ENCODE measurements around the gene HM13. TPM values are rescaled to one million over a fixed set of nuclear protein-coding genes. Genes with fewer than 3 reads are reported as not detected.

HM13 gene
- total and polyA plus RNA-seq, 9 of the 15 experiments (the other 6 are each of a cell fraction or from before 2014, with no cell fraction given), result 7.7 to 136 (median 74.5) TPM

DNA sequence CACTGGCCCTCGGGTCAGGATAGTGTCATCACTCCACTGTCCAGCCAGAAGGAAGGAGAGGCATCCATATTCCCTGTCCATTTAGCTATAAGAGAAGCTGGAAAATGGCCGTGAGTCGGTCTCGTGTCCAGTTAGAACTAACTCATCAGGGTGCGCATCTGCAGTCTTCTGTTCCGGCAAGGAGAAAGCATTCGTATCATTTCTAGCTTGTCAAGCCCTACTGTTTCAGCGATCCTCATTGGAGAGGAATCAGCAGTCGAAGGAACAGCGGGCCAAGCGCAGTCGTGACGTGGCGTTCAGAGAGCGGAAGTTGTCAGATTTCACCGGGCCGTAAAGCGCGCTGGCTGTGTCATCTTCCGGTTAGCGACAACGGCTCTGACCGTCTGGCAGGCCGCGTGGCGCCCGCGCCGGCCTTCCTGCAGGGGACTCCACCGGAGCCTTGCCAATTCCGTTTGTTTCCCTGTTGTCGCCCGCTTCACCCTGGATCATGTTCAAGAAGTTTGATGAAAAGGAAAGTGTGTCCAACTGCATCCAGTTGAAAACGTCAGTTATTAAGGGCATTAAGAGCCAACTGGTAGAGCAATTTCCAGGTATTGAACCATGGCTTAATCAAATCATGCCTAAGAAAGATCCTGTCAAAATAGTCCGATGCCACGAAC lies 32.9 kb downstream of the HM13 start (continued):
- TF ChIP-seq, protein P1, sequence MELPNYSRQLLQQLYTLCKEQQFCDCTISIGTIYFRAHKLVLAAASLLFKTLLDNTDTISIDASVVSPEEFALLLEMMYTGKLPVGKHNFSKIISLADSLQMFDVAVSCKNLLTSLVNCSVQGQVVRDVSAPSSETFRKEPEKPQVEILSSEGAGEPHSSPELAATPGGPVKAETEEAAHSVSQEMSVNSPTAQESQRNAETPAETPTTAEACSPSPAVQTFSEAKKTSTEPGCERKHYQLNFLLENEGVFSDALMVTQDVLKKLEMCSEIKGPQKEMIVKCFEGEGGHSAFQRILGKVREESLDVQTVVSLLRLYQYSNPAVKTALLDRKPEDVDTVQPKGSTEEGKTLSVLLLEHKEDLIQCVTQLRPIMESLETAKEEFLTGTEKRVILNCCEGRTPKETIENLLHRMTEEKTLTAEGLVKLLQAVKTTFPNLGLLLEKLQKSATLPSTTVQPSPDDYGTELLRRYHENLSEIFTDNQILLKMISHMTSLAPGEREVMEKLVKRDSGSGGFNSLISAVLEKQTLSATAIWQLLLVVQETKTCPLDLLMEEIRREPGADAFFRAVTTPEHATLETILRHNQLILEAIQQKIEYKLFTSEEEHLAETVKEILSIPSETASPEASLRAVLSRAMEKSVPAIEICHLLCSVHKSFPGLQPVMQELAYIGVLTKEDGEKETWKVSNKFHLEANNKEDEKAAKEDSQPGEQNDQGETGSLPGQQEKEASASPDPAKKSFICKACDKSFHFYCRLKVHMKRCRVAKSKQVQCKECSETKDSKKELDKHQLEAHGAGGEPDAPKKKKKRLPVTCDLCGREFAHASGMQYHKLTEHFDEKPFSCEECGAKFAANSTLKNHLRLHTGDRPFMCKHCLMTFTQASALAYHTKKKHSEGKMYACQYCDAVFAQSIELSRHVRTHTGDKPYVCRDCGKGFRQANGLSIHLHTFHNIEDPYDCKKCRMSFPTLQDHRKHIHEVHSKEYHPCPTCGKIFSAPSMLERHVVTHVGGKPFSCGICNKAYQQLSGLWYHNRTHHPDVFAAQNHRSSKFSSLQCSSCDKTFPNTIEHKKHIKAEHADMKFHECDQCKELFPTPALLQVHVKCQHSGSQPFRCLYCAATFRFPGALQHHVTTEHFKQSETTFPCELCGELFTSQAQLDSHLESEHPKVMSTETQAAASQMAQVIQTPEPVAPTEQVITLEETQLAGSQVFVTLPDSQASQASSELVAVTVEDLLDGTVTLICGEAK (IDR thresholded peaks at IDR 0.05), result peak; percentile 94
- TF ChIP-seq, protein P1 (CRISPR knock-in tag; IDR thresholded peaks at IDR 0.05), result no peak
- TF ChIP-seq POLR2G (IDR thresholded peaks at IDR 0.05; ENCODE audit: low read depth, low read length) (peak; percentile 82), TCF7L2 (IDR thresholded peaks at IDR 0.05; ENCODE audit: low read depth, low read length) (no peak), ZFP30 (CRISPR knock-in tag; IDR thresholded peaks at IDR 0.05; ENCODE audit: borderline replicate concordance) (no peak), SRSF3 (IDR thresholded peaks at IDR 0.05; ENCODE audit: insufficient read depth, low read length) (no peak), MAZ (CRISPR knock-in tag; conservative IDR thresholded peaks at IDR 0.05 in 1 of 2, IDR thresholded peaks at IDR 0.05 in 1 of 2) (no peak; a peak in 1 of 4 replicates), ZNF696 (CRISPR knock-in tag; conservative IDR thresholded peaks at IDR 0.05) (no peak), CBX1 (IDR thresholded peaks at IDR 0.05; ENCODE audit: low read depth) (no peak), E2F3 (CRISPR knock-in tag; IDR thresholded peaks at IDR 0.05) (no peak)
- TF ChIP-seq, protein P2, sequence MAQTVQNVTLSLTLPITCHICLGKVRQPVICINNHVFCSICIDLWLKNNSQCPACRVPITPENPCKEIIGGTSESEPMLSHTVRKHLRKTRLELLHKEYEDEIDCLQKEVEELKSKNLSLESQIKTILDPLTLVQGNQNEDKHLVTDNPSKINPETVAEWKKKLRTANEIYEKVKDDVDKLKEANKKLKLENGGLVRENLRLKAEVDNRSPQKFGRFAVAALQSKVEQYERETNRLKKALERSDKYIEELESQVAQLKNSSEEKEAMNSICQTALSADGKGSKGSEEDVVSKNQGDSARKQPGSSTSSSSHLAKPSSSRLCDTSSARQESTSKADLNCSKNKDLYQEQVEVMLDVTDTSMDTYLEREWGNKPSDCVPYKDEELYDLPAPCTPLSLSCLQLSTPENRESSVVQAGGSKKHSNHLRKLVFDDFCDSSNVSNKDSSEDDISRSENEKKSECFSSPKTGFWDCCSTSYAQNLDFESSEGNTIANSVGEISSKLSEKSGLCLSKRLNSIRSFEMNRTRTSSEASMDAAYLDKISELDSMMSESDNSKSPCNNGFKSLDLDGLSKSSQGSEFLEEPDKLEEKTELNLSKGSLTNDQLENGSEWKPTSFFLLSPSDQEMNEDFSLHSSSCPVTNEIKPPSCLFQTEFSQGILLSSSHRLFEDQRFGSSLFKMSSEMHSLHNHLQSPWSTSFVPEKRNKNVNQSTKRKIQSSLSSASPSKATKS (CRISPR knock-in tag; IDR thresholded peaks at IDR 0.05), result no peak
- TF ChIP-seq, protein P3, sequence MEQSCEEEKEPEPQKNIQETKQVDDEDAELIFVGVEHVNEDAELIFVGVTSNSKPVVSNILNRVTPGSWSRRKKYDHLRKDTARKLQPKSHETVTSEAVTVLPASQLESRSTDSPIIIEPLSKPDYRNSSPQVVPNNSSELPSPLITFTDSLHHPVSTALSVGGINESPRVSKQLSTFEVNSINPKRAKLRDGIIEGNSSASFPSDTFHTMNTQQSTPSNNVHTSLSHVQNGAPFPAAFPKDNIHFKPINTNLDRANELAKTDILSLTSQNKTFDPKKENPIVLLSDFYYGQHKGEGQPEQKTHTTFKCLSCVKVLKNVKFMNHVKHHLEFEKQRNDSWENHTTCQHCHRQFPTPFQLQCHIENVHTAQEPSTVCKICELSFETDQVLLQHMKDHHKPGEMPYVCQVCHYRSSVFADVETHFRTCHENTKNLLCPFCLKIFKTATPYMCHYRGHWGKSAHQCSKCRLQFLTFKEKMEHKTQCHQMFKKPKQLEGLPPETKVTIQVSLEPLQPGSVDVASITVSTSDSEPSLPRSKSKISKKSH (CRISPR knock-in tag; IDR thresholded peaks at IDR 0.05), result no peak
- TF ChIP-seq, protein P4, sequence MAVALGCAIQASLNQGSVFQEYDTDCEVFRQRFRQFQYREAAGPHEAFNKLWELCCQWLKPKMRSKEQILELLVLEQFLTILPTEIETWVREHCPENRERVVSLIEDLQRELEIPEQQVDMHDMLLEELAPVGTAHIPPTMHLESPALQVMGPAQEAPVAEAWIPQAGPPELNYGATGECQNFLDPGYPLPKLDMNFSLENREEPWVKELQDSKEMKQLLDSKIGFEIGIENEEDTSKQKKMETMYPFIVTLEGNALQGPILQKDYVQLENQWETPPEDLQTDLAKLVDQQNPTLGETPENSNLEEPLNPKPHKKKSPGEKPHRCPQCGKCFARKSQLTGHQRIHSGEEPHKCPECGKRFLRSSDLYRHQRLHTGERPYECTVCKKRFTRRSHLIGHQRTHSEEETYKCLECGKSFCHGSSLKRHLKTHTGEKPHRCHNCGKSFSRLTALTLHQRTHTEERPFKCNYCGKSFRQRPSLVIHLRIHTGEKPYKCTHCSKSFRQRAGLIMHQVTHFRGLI (CRISPR knock-in tag; IDR thresholded peaks at IDR 0.05), result no peak
